ENCODE data around the gene OCA2.

OCA2 gene

GRCh38 chr15:28027714-28028076 lies 71.4 kb downstream of the OCA2 start:
- Histone ChIP-seq H3K4me3 (ENCODE audit: low read depth, low read length) (no peak overlapping the region), H2BK12ac (ENCODE audit: low read length) (no peak overlapping the region), H4K8ac (ENCODE audit: low read depth, low read length) (no peak overlapping the region), H3K18ac (ENCODE audit: low read length) (no peak overlapping the region), H3K4me2 (ENCODE audit: low read length) (no peak overlapping the region), H2BK120ac (ENCODE audit: insufficient read depth, low read length, poor library complexity) (no peak overlapping the region), H2AK5ac (ENCODE audit: low read length) (no peak overlapping the region), H3K79me2 (ENCODE audit: control insufficient read depth, insufficient read depth, low read length, poor library complexity) (no peaks in the 10 kb centered on the region), H3K79me1 (ENCODE audit: low read length) (no peaks in the 10 kb centered on the region), H4K91ac (ENCODE audit: low read depth, low read length) (no peak overlapping the region), H3K4ac (ENCODE audit: low read depth, low read length) (no peak overlapping the region), H3K14ac (ENCODE audit: low read length) (no peak overlapping the region), H3K27ac (ENCODE audit: low read depth, low read length) (no peak overlapping the region), H2AFZ (ENCODE audit: insufficient read depth, low read length, poor library complexity) (no peak overlapping the region), H3K36me3 (ENCODE audit: control insufficient read depth in 1 of 2, insufficient read depth in 2 of 2, low read length in 2 of 2) (no peaks in the 10 kb centered on the region), H2BK5ac (ENCODE audit: low read depth, low read length, poor library complexity) (no peak overlapping the region), H3K27me3 (ENCODE audit: insufficient read depth, low read length) (no peaks in the 10 kb centered on the region), H3K4me1 (ENCODE audit: control insufficient read depth in 1 of 2, insufficient read depth in 2 of 2, low read length in 2 of 2) (no peaks in the 10 kb centered on the region), H3K9me3 (ENCODE audit: insufficient read depth, low read depth, low read length) (peaks cover 3% of the 10 kb centered on the region), H4K12ac (ENCODE audit: low read depth, low read length) (no peak overlapping the region), H3K23ac (ENCODE audit: low read length) (no peak overlapping the region), H3K9ac (ENCODE audit: low read length) (no peak overlapping the region)
- WGBS (ENCODE audit: extremely low coverage, insufficient coverage, insufficient read length) = no CpG with 5 or more reads among the region's 12 CpGs
- DNase-seq = no peak

GRCh38 chr15:28026764-28027713 lies 72.1 kb downstream of the OCA2 start:
- Histone ChIP-seq H3K23ac (ENCODE audit: low read length) (no peak overlapping the region), H4K12ac (ENCODE audit: low read depth, low read length) (no peak overlapping the region), H2BK5ac (ENCODE audit: low read depth, low read length, poor library complexity) (no peak overlapping the region), H3K9me3 (ENCODE audit: insufficient read depth, low read depth, low read length) (peaks cover 3% of the 10 kb centered on the region), H3K18ac (ENCODE audit: low read length) (no peak overlapping the region), H3K9ac (ENCODE audit: low read length) (no peak overlapping the region), H3K4ac (ENCODE audit: low read depth, low read length) (no peak overlapping the region), H3K14ac (ENCODE audit: low read length) (no peak overlapping the region), H3K27ac (ENCODE audit: low read depth, low read length) (no peak overlapping the region), H2AK5ac (ENCODE audit: low read length) (no peak overlapping the region), H3K79me2 (ENCODE audit: control insufficient read depth, insufficient read depth, low read length, poor library complexity) (no peaks in the 10 kb centered on the region), H3K79me1 (ENCODE audit: low read length) (no peaks in the 10 kb centered on the region), H3K27me3 (ENCODE audit: insufficient read depth, low read length) (no peaks in the 10 kb centered on the region), H3K4me3 (ENCODE audit: low read depth, low read length) (no peak overlapping the region), H2BK120ac (ENCODE audit: insufficient read depth, low read length, poor library complexity) (no peak overlapping the region), H3K4me1 (ENCODE audit: control insufficient read depth in 1 of 2, insufficient read depth in 2 of 2, low read length in 2 of 2) (no peaks in the 10 kb centered on the region), H2BK12ac (ENCODE audit: low read length) (no peak overlapping the region), H4K8ac (ENCODE audit: low read depth, low read length) (no peak overlapping the region), H4K91ac (ENCODE audit: low read depth, low read length) (no peak overlapping the region), H3K4me2 (ENCODE audit: low read length) (no peak overlapping the region), H3K36me3 (ENCODE audit: control insufficient read depth in 1 of 2, insufficient read depth in 2 of 2, low read length in 2 of 2) (no peaks in the 10 kb centered on the region), H2AFZ (ENCODE audit: insufficient read depth, low read length, poor library complexity) (no peak overlapping the region)
- DNase-seq = no peak
- no CpG with 5 or more reads among the region's 45 CpGs for WGBS (ENCODE audit: extremely low coverage, insufficient coverage, insufficient read length)

GRCh38 chr15:28026221-28026620 lies 72.9 kb downstream of the OCA2 start:
- H3K4me3 ChIP-seq (ENCODE audit: low read depth, low read length) = no peak overlapping the region
- H4K91ac ChIP-seq (ENCODE audit: low read depth, low read length) = no peak overlapping the region
- no peak overlapping the region for H4K8ac ChIP-seq (ENCODE audit: low read depth, low read length)
- no peak overlapping the region for H3K14ac ChIP-seq (ENCODE audit: low read length)
- no CpG with 5 or more reads among the region's 9 CpGs for WGBS (ENCODE audit: extremely low coverage, insufficient coverage, insufficient read length)
- H3K79me1 ChIP-seq (ENCODE audit: low read length) = no peaks in the 10 kb centered on the region
- H2BK120ac ChIP-seq (ENCODE audit: insufficient read depth, low read length, poor library complexity) = no peak overlapping the region
- no peak for DNase-seq
- no peaks in the 10 kb centered on the region for H3K4me1 ChIP-seq (ENCODE audit: control insufficient read depth in 1 of 2, insufficient read depth in 2 of 2, low read length in 2 of 2)
- H2BK5ac ChIP-seq (ENCODE audit: low read depth, low read length, poor library complexity) = no peak overlapping the region
- H3K79me2 ChIP-seq (ENCODE audit: control insufficient read depth, insufficient read depth, low read length, poor library complexity) = no peaks in the 10 kb centered on the region
- H2BK12ac ChIP-seq (ENCODE audit: low read length) = no peak overlapping the region
- H3K27ac ChIP-seq (ENCODE audit: low read depth, low read length) = no peak overlapping the region
- H3K36me3 ChIP-seq (ENCODE audit: control insufficient read depth in 1 of 2, insufficient read depth in 2 of 2, low read length in 2 of 2) = no peaks in the 10 kb centered on the region
- peaks cover 3% of the 10 kb centered on the region for H3K9me3 ChIP-seq (ENCODE audit: insufficient read depth, low read depth, low read length)
- H3K27me3 ChIP-seq (ENCODE audit: insufficient read depth, low read length) = no peaks in the 10 kb centered on the region
- H3K4me2 ChIP-seq (ENCODE audit: low read length) = no peak overlapping the region
- H2AK5ac ChIP-seq (ENCODE audit: low read length) = no peak overlapping the region
- H3K23ac ChIP-seq (ENCODE audit: low read length) = no peak overlapping the region
- no peak overlapping the region for H3K9ac ChIP-seq (ENCODE audit: low read length)
- H3K18ac ChIP-seq (ENCODE audit: low read length) = no peak overlapping the region
- H2AFZ ChIP-seq (ENCODE audit: insufficient read depth, low read length, poor library complexity) = no peak overlapping the region
- no peak overlapping the region for H3K4ac ChIP-seq (ENCODE audit: low read depth, low read length)
- no peak overlapping the region for H4K12ac ChIP-seq (ENCODE audit: low read depth, low read length)

GRCh38 chr15:28025413-28025812 lies 73.7 kb downstream of the OCA2 start:
- no peaks in the 10 kb centered on the region for H3K36me3 ChIP-seq (ENCODE audit: control insufficient read depth in 1 of 2, insufficient read depth in 2 of 2, low read length in 2 of 2)
- no peak overlapping the region for H4K8ac ChIP-seq (ENCODE audit: low read depth, low read length)
- H3K79me1 ChIP-seq (ENCODE audit: low read length) = no peaks in the 10 kb centered on the region
- DNase-seq = no peak
- H3K9ac ChIP-seq (ENCODE audit: low read length) = no peak overlapping the region
- peaks cover 3% of the 10 kb centered on the region for H3K9me3 ChIP-seq (ENCODE audit: insufficient read depth, low read depth, low read length)
- no peak overlapping the region for H3K14ac ChIP-seq (ENCODE audit: low read length)
- H2BK12ac ChIP-seq (ENCODE audit: low read length) = no peak overlapping the region
- no peak overlapping the region for H3K4me2 ChIP-seq (ENCODE audit: low read length)
- no peak overlapping the region for H2BK5ac ChIP-seq (ENCODE audit: low read depth, low read length, poor library complexity)
- H3K79me2 ChIP-seq (ENCODE audit: control insufficient read depth, insufficient read depth, low read length, poor library complexity) = no peaks in the 10 kb centered on the region
- no peak overlapping the region for H2BK120ac ChIP-seq (ENCODE audit: insufficient read depth, low read length, poor library complexity)
- H4K91ac ChIP-seq (ENCODE audit: low read depth, low read length) = no peak overlapping the region
- no peak overlapping the region for H3K4me3 ChIP-seq (ENCODE audit: low read depth, low read length)
- H3K18ac ChIP-seq (ENCODE audit: low read length) = no peak overlapping the region
- no peak overlapping the region for H4K12ac ChIP-seq (ENCODE audit: low read depth, low read length)
- no CpG with 5 or more reads among the region's 7 CpGs for WGBS (ENCODE audit: extremely low coverage, insufficient coverage, insufficient read length)
- H2AFZ ChIP-seq (ENCODE audit: insufficient read depth, low read length, poor library complexity) = no peak overlapping the region
- no peak overlapping the region for H2AK5ac ChIP-seq (ENCODE audit: low read length)
- H3K27ac ChIP-seq (ENCODE audit: low read depth, low read length) = no peak overlapping the region
- H3K27me3 ChIP-seq (ENCODE audit: insufficient read depth, low read length) = no peaks in the 10 kb centered on the region
- H3K4ac ChIP-seq (ENCODE audit: low read depth, low read length) = no peak overlapping the region
- H3K4me1 ChIP-seq (ENCODE audit: control insufficient read depth in 1 of 2, insufficient read depth in 2 of 2, low read length in 2 of 2) = no peaks in the 10 kb centered on the region
- no peak overlapping the region for H3K23ac ChIP-seq (ENCODE audit: low read length)

All from trophoblast cell (in vitro differentiated cells and primary cell).